Motor neuron (in vitro differentiated cells): Measurements from ENCODE around the gene NANS. TPM values are rescaled to one million over a fixed set of nuclear protein-coding genes. Genes with fewer than 3 reads are reported as not detected.
"Not testable (repeated sequence)": the region's sequence is repeated elsewhere in the genome, so short reads cannot be mapped to it uniquely, and the experiment has no call there.

Experiments used
- ATAC-seq, 8 experiments: fragments of 200-7000 bp; cut with Tn5 transposase; replicated peaks in 6 of 8; 2 replicates each; pipeline ENCODE4 v1.8.0; 2021; ENCODE audit warnings: mild to moderate bottlenecking in 8 of 8, moderate library complexity in 8 of 8
- H3K27ac ChIP-seq, 2 donors: fragments of 250-450 bp; sonication (Bioruptor Pico); 2 replicates each; pipeline ENCODE4 v1.9.0; 2021; ENCODE audit warnings: antibody characterized with exemption in 2 of 2, mild to moderate bottlenecking in 2 of 2, moderate library complexity in 1 of 2
- H3K4me1 ChIP-seq, 2 donors: fragments of 250-450 bp; sonication (Bioruptor Pico); replicated peaks in 1 of 2; 2 replicates each; pipeline ENCODE4 v1.6.1; 2021; ENCODE audit warnings: antibody characterized with exemption in 2 of 2, mild to moderate bottlenecking in 2 of 2, moderate library complexity in 1 of 2
- H3K4me3 ChIP-seq, 5 donors: fragments of 250-450 bp; sonication (Bioruptor Pico); 2 replicates each; pipeline ENCODE4 v1.9.0; 2021; ENCODE audit warnings: antibody characterized with exemption in 5 of 5, mild to moderate bottlenecking in 5 of 5, moderate library complexity in 4 of 5
- WGBS, 10 experiments: fragments of 450-650 bp; shearing (Covaris generic); methylation state at CpG; one replicate each; pipeline ENCODE4 v1.0.0; 2022; 5-methylcytosine and 5-hydroxymethylcytosine counted together
- in situ Hi-C, 9 experiments: fragments of 400-800 bp; cut with MboI; loops; one replicate each; pipeline ENCODE4 v1.15.0; 2021; ENCODE audit warnings: low sequenced_read_pairs in 9 of 9, low pct_unique_long_range_greater_than_20kb in 2 of 9; ENCODE audit not compliant: unreplicated experiment in 9 of 9
- total RNA-seq, 8 experiments: library from RNA; unstranded; fragments of 300-600 nt; gene quantifications; 2 replicates each; pipeline versions ENCODE4 v1.2.3 to v1.2.4, GENCODE V29; 2022

The NANS gene
- total RNA-seq: 100 to 1,000 TPM in 2 of 8 experiments, 10 to 100 TPM in 6; 33.8 to 109 (median 65.5) TPM

- peak; percentile 89 to 97 (median 96) for ATAC-seq
- Histone ChIP-seq H3K27ac (peak within 1 kb of the TSS; percentile 78 to 90), H3K4me3 (peak within 1 kb of the TSS; percentile 79 to 95 (median 81)), H3K4me1 (no peaks in the 10 kb centered on the region)
- in situ Hi-C loops: loop anchor here in 1 of 9 experiments (25.0 kb wide), 1 partner anchor 206 kb away; the partner anchor contains the start of gene TBC1D2
- 0 to 20% (median 0%) methylated on average over 1 to 13 of the region's 80 CpGs; no CpG with 5 or more reads in 2 of the 10 experiments for WGBS, 10 experiments
Measured at GRCh38 chr9:98056269-98057137, at the start of gene NANS. TSS of gene NANS (plus strand) at chr9:98056732. CDS start at chr9:98056809, 77 bp downstream.

GRCh38 chr9:98007251-98007928 is 49.1 kb upstream of the NANS start:
- in situ Hi-C loops: no loop called here
- Histone ChIP-seq H3K27ac (no peak overlapping the region), H3K4me1 (no peaks in the 10 kb centered on the region), H3K4me3 (no peak overlapping the region)
- 65 to 100% (median 94%) methylated on average over 2 to 13 of the region's 13 CpGs for WGBS, 10 experiments
- no peak for ATAC-seq

- WGBS, 10 experiments: 64 to 100% (median 86%) methylated on average over 1 to 3 of the region's 3 CpGs; no CpG with 5 or more reads in 2 of the 10 experiments
- in situ Hi-C loops: no loop called here
- H3K4me1 ChIP-seq: no peaks in the 10 kb centered on the region
- H3K4me3 ChIP-seq: no peak overlapping the region
- H3K27ac ChIP-seq: no peak overlapping the region
- ATAC-seq: no peak
Measured at GRCh38 chr9:98008764-98009163, 47.8 kb upstream of the NANS start.

GRCh38 chr9:98009437-98009836 is 47.1 kb upstream of the NANS start:
- no peaks in the 10 kb centered on the region for H3K4me1 ChIP-seq
- no peak overlapping the region for H3K27ac ChIP-seq
- H3K4me3 ChIP-seq: no peak overlapping the region
- in situ Hi-C loops: no loop called here
- WGBS, 10 experiments: 82 to 100% (median 85%) methylated on average over 1 to 6 of the region's 6 CpGs; no CpG with 5 or more reads in 3 of the 10 experiments
- no peak for ATAC-seq

GRCh38 chr9:98009936-98010335 is 46.6 kb upstream of the NANS start:
- WGBS, 10 experiments: 50 to 100% (median 95%) methylated on average over 1 of the region's 1 CpG; no CpG with 5 or more reads in 2 of the 10 experiments
- Histone ChIP-seq H3K27ac (no peak overlapping the region), H3K4me3 (no peak overlapping the region), H3K4me1 (no peaks in the 10 kb centered on the region)
- in situ Hi-C loops: no loop called here
- no peak for ATAC-seq

GRCh38 chr9:98010445-98010844 is 46.1 kb upstream of the NANS start:
- WGBS, 10 experiments: 32 to 88% (median 75%) methylated on average over 2 of the region's 2 CpGs; no CpG with 5 or more reads in 5 of the 10 experiments
- Histone ChIP-seq H3K4me1 (no peaks in the 10 kb centered on the region), H3K4me3 (no peak overlapping the region), H3K27ac (no peak overlapping the region)
- peak; percentile 5 to 96 (median 84) for ATAC-seq
- in situ Hi-C loops: no loop called here

- H3K4me1 ChIP-seq: no peaks in the 10 kb centered on the region
- no peak overlapping the region for H3K4me3 ChIP-seq
- 93 to 100% (median 97%) methylated on average over 4 to 7 of the region's 7 CpGs for WGBS, 10 experiments
- H3K27ac ChIP-seq: no peak overlapping the region
- no peak for ATAC-seq
- in situ Hi-C loops: no loop called here
Measured at GRCh38 chr9:98011122-98011521, 45.4 kb upstream of the NANS start.

- in situ Hi-C loops: no loop called here
- Histone ChIP-seq H3K4me3 (no peak overlapping the region), H3K27ac (no peak overlapping the region), H3K4me1 (no peaks in the 10 kb centered on the region)
- peak in 2 of 8 experiments; percentile 25 to 35 for ATAC-seq
- WGBS, 10 experiments: 50 to 100% (median 91%) methylated on average over 1 to 4 of the region's 4 CpGs
Measured at GRCh38 chr9:98016137-98016680, 40.3 kb upstream of the NANS start.

- in situ Hi-C loops: no loop called here
- H3K4me3 ChIP-seq: no peak overlapping the region
- H3K4me1 ChIP-seq: no peaks in the 10 kb centered on the region
- WGBS, 10 experiments: 57 to 100% (median 88%) methylated on average over 1 of the region's 1 CpG; no CpG with 5 or more reads in 3 of the 10 experiments
- H3K27ac ChIP-seq: no peak overlapping the region
- ATAC-seq: no peak
Measured at GRCh38 chr9:98017306-98017705, 39.2 kb upstream of the NANS start.

GRCh38 chr9:98018347-98018746 is 38.2 kb upstream of the NANS start:
- WGBS, 10 experiments: 83 to 100% (median 98%) methylated on average over 1 to 5 of the region's 5 CpGs; no CpG with 5 or more reads in 3 of the 10 experiments
- no peak overlapping the region for H3K27ac ChIP-seq
- H3K4me3 ChIP-seq: no peak overlapping the region
- no peaks in the 10 kb centered on the region for H3K4me1 ChIP-seq
- no peak for ATAC-seq
- in situ Hi-C loops: no loop called here

- Histone ChIP-seq H3K4me3 (no peak overlapping the region), H3K27ac (no peak overlapping the region), H3K4me1 (no peaks in the 10 kb centered on the region)
- in situ Hi-C loops: no loop called here
- no peak for ATAC-seq
- WGBS, 10 experiments: 50 to 93% (median 87%) methylated on average over 1 to 3 of the region's 4 CpGs; no CpG with 5 or more reads in 6 of the 10 experiments
Measured at GRCh38 chr9:98019098-98019497, 37.4 kb upstream of the NANS start.

GRCh38 chr9:98019869-98020268 is 36.7 kb upstream of the NANS start:
- in situ Hi-C loops, ATAC-seq, H3K4me3 ChIP-seq, H3K4me1 ChIP-seq, H3K27ac ChIP-seq: not testable (repeated sequence)
- WGBS, 10 experiments: 67 to 100% (median 92%) methylated on average over 1 to 4 of the region's 5 CpGs; no CpG with 5 or more reads in 4 of the 10 experiments
